T1000 (cell line): ENCODE data around the gene PIN1.

Source experiments
- DNase-seq: peaks from one replicate; lab custom pipeline; 2025; ENCODE audit warnings: mixed read lengths; lab: John Stamatoyannopoulos, UW

The PIN1 gene

DNA sequence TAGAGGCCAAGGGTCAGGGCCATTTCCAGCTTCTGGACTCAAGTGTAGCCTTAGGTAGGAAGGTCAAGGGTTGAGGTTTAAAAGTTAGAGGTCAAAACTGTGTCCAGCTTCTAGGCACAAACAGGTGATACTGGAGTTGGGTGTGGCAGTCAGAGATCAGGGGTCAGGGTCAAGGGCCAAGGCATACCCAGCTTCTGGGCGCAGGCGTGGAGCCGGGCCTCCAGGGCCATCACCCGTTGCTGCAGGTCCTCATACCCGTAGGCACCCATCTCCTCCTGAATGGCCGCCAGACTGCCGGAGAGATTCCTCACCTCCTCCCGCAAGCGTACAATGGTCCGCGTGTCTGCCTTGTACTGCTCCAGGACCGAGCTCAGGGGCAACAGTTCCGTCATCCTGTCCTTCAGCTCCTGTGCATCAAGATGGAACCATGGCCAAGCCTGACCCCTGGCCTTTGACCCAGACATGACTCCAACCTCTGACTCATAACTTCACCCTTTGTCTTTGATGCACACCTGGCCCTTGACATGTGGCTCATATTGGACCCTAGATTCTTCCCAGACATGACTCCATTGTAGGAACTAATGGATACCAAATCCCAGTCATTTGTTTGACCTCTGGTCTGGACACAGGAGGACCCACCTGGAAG is 22.1 kb downstream of the PIN1 start:
- DNase-seq, result no peak

DNA sequence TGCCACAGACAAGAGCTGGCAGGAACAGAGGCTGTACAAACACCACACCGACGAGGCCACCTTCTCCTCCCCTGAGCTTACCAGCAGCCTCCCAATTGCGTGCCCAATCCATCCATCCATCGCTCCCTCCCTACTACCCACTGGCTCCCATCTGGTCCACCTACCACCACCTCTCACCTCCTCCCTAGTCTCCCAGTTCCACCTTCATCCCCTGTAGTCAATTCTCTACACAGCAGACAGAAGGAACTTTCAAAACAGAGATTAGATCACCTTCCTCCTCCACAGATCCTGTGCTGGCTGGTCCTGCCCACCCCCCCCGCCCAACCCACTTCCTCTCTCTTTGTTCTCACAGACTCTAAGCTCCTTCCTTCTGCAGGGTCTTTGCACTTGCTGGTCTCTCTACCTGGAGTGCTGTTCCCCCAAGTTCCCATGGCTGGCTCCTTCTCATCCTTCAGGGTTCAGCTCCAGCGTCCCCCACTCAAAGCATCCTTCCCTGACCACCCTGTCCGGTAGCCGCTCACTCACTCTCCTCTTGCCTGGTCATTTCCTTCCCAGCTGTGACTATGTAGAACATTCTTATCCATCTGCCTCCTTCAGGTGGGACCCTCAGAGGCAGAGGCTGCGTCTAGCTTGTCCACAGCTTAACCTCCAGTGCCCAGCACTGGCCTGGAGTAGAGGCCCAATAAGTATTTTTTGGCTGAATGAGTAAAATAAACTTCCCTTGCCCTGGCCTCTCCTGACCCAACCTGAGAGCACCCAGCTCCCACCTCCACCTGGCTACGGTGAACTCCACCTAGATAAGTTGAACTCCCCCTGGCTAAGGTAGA is 23.0 kb downstream of the PIN1 start:
- DNase-seq, result no peak

DNA sequence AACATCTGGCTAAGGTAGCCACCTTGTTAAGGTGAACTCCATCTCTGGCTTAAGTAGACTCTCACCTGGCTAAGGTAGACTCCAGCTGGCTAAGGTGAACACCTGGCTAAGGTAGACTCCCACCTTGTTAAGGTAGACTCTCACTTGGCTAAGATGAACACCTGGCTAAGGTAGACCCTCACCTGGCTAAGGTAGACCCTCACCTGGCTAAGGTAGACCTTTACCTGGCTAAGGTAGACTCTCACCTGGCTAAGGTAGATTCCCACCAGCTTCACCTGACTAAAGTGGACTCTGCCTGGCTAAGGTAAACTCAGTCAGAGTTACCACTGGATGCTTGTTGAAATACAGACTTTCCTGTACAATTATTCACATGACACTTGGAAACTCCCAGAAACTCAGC is 23.6 kb downstream of the PIN1 start:
- DNase-seq, result no peak

DNA sequence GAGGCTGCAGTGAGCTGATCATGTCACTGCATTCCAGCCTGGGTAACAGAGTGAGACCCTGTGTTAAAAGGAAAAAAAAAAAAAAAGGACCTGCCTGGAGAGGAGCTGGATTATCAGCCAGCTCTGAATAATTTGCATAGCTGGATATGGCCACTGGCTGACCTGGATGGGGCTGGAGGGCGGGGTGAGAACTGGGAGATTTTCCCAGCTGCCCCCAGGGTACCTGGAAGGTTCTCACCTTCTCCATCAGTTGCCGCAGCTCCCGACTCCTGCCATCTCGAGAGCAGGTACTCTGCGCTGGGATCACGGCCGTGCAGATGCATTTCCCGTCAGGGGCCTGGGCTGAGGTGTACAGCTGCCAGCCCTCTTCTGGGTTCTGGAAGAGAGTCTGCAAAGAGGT is 25.3 kb downstream of the PIN1 start:
- no peak for DNase-seq

- no peak for DNase-seq
These were observed 26.4 kb downstream of the PIN1 start for GRCh38 chr19:9861503-9861902.

- DNase-seq, result no peak
These were observed 27.8 kb downstream of the PIN1 start for GRCh38 chr19:9862938-9863337.

GRCh38 chr19:9863759-9864158 is 28.6 kb downstream of the PIN1 start:
- no peak for DNase-seq

DNA sequence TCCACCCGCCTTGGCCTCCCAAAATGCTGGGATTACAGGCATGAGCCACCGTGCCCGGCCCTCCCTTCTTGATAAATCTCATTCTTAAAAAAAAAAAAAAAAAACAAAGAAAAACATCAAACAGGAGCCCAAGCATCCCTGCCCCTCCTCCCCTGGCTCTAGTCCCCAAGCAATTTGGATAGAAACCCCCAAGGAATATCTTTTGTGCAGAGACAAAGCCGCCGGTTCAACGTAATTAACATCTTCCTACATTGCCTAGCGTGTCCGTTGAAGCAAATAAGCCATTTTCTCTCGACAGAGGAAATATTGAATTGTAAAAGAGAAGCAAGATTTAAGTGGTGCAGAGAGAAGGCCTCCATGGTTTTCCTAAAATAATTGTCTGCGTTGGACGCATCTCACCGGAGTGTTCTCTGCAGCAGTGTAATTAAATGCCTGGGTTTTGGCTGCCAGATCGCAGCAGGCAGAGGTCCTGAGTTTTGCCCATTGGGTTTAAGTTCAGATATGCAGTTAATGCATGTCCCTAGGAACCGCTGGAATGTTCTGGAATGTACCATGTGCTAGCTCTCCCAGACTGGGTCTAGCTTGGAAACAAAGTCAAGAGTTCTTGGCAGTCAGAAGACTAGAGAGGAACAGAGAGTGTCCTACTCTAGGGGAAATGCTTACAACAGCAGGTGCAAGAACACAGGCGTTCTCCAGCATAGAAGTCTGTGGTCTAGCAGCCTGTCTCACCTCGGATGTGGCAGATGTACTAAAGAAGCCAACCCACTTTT is 30.8 kb downstream of the PIN1 start:
- no peak for DNase-seq

DNA sequence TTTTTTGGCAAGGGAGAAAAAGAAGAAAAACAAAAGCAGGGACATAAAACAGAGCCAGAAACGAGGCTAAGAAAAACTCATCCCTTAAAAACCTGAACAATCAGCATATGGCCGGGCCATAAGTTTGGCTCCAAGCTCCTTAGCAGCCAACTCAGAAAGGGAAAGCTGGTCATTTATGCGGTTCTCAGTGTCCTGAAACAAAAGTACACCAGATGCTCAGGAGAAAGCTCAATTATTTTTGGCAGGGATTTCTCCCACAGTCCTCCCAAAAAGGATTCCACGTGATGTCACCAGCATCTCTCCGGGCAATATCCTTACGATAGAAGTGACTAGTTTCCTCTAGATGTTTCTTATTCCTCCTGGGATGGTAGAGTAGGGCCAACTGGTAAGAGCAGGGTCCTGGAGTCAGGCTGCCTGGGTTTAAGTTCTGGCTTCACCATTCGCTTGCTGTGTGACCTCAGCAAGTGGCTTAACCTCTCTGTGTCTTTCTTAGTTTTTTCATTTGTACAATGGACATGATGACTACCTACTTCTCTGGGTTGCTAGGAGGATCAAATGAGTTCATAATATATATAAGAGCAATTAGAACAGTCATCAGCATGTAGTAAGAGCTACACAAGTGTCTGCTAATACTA is 34.0 kb downstream of the PIN1 start:
- DNase-seq, result no peak

- no peak for DNase-seq
These were observed 36.7 kb downstream of the PIN1 start for GRCh38 chr19:9871626-9872338.

GRCh38 chr19:9872618-9873242 is 37.6 kb downstream of the PIN1 start:
- no peak for DNase-seq

GRCh38 chr19:9875031-9875627 is 40.0 kb downstream of the PIN1 start:
- DNase-seq, result no peak

DNA sequence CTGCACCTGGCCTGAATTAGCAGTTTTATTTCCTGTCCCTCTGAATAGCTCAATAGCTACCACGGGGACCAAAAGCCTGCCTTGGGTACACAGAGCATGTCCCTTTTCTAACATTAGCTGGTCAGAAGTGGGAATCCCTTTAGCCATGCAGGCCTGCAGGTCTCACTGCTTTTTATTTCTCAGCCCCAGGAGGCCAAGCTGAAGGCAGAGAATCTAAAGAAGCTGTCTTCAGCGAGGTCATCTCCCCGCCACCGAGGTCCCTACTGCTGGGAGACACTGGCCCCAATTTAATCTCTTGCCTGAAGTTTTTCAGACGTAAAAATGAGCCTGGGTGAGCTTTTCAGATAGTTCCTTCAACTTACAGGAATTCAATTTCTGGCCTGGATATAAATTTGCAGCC is 40.7 kb downstream of the PIN1 start:
- no peak for DNase-seq

GRCh38 chr19:9877780-9878510 is 42.8 kb downstream of the PIN1 start:
- DNase-seq, result no peak

DNA sequence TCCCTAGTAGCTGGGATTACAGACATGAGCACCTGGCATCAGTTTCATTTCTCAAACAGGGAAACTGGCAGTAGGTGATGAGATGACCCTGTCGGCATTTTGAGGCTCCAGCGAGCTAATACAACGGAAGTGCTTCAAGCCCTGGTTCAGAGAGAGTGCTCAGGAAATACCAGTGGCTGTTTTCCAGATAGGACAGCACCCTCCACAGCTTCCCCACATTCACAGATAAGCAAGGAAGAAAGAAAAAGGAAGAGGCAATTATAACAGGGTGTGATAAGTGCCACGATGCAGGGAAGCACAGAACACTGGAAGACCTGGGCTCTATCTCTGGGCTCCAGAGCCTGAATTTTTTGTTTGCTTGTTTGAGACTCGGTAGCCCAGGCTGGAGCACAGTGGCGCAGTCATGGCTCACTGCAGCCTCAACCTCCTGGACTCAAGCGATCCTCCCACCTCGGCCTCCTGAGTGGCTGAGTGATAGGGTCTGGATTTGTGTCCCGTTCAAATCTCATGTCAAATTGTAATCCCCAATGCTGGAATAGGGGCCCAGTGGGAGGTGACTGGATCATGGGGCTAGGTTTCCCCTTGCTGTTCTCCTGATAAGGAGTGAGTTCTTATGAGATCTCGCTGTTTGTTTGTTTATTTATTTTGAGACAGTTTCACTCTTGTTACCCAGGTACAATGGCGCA is 43.5 kb downstream of the PIN1 start:
- no peak for DNase-seq

DNA sequence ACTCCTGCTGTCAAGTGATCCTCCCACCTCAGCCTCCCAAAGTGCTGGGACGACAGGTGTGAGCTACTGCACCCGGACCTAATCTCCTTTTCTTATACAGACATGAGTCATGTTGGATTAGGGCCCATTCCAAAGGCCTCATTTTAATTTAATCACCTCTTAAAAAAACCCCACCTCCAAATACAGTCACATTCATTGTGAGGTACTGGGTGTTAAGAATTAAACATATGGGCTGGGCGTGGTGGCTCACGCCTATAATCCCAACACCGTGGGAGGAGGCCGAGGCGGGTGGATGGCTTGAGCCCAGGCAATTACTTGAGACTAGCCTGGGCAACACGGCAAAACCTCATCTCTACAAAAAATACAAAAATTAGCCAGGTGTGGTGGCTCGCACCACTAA is 46.6 kb downstream of the PIN1 start:
- DNase-seq, result no peak

DNA sequence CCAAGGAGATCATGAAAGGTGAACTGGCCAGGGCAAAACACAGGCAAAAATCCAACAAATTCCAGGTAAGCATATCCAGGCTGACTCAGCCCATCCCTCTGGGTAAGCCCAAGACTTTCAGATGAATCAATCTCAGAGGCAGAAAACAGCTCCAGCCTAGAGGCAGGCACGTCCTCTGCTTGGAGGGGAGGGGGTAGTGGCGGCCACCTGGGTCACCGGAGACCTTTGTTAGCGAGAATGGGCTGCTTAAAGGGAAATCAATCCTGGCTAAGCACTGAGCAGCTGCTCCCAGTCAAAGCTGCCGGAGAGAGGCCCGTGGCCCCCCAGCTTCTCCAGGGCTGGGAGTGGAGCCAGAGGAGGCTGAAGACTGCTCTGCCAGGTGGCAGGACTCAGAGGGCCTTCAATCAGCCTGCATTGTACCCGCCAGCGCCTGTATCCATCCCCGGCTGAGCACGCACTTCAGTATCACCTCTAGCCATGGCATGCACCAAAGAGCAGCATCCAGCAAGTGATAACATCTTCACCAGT is 48.2 kb downstream of the PIN1 start:
- DNase-seq, result no peak

- DNase-seq, result no peak
These were observed 48.6 kb downstream of the PIN1 start for GRCh38 chr19:9883764-9884163.

DNA sequence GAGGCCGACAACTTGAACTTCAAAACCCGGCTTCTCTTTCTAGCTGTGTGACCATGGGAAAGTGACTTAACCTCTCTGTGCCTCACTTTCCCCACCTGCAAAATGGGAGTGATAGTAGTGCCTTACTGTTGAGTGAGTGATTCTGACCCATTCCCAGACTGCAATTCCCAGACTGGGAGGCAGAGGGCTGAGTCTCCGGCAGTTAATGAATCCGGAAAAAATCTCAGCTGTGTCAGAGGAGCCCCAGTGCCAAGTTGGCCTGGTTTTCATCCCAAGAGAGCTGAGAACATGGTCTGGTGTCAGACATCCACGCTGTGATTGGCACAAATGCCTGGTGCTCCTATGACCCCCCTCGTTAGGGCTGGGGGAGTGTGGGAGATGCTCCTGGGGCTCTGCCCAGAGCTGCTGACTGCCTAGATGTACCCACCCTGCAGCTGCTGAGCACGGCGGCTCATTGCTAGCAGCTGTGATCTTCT is 50.0 kb downstream of the PIN1 start:
- DNase-seq, result no peak
